Activated gamma-delta T cell treated with anti-CD3 and anti-CD28 coated beads, Interleukin-2, amount 50 U/mL, for 16 hours (primary cell): Measurements from ENCODE around the gene ACR.
"Not testable (repeated sequence)": the region's sequence is repeated elsewhere in the genome, so short reads cannot be mapped to it uniquely, and the experiment has no call there.

Experiments
- DNase-seq: peaks from one replicate; pipeline ENCODE4 v3.0.0-alpha.2; 2020; ENCODE audit warnings: low read depth

The ACR gene

GRCh38 chr22:50780244-50780643 lies 42.2 kb downstream of the ACR start:
- not testable (repeated sequence) for DNase-seq

DNA sequence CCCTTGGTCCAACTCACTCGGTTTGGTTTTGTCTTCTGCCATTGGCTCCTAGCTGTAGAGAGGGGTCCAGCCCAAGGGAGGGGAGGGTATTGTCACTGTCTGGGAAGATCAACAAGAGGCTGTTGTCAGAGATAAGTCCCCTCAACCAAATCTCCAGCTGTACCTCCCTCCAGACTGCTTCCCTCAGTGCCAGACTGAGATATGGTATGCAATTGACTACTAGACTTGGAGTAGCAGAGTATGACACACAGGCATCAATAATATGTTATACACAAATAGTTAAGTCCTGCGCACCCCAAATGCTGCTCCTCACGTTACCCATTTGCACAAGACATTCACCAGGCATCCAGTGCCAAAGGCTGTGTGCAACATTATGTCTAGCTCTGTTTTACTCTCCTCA lies 44.2 kb downstream of the ACR start:
- not testable (repeated sequence) for DNase-seq

DNA sequence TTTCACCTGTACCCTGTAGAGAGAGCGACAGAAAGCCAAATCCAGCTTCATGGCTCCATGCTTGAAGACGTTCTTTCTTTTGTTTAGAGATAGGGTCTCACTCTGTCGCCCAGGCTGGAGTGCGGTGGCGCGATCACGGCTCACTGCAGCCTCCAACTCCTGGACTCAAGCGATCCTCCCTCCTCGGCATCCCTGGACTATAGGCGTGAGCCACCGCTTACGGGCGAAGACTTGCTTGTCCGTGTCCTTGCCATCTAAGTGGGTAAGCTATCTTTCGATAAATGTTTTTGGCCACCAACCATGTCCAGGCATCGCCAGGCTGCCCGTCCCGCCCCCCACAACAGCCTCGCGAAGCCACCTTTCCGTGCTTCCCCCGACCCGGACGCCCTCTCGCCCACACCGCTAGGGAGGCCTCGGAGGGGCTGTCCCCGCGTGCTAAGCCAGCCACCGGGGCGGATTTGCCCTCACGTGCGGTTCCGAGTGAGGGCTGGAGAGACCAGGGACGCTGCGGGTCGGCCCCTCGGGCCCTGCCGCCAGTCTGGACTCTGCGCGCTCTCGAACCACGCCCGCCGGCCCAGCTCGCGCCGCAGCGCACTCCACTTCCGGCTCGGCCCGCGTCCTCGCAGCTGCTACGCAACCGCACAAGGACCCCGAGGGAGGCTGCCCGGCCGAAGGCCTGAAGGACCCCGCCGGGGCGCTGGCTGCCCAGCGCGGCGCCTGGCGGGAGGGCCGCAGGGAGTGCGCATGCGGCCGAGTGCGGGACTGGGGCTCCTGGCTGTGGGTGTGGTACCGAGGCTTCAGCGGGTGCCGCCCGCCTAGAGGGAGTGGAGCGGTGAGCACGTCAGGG lies 45.3 kb downstream of the ACR start, which contains the start of gene RABL2B:
Gene RABL2B (minus strand): TSS at position 604 of the 847 bp plus-strand sequence. CDS start 1,342 bp downstream, outside the sequence.
- DNase-seq = peak; percentile 84

GRCh38 chr22:50783880-50784276 lies 45.9 kb downstream of the ACR start:
- not testable (repeated sequence) for DNase-seq

DNA sequence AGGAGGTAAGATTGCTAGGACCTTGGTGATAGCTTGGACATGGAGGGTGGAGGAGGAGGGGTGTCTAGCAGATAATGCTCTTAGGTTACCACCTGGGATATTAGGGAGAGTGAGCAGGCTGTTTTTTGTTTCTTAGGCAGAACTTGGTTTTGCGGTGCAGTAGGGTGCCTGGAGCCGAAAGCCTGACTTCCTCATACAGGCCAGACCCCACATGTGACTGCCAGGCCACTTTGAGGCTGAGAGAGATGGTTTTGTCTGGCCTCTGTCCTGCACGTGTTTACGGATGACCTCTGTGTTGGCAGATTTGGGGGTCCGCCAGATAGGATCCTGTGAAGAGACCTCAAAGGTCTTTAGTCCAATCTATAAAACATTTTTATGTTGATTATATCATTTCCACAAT lies 47.3 kb downstream of the ACR start:
- DNase-seq = not testable (repeated sequence)

- not testable (repeated sequence) for DNase-seq
Measured at GRCh38 chr22:50786936-50787335, 48.9 kb downstream of the ACR start.
